Measurements from ENCODE around the gene DECR2. TPM values are rescaled to one million over a fixed set of nuclear protein-coding genes. Genes with fewer than 3 reads are reported as not detected.

DECR2 gene
- total RNA-seq, 1 experiment from 2014 or later: 17.1 TPM

DNA sequence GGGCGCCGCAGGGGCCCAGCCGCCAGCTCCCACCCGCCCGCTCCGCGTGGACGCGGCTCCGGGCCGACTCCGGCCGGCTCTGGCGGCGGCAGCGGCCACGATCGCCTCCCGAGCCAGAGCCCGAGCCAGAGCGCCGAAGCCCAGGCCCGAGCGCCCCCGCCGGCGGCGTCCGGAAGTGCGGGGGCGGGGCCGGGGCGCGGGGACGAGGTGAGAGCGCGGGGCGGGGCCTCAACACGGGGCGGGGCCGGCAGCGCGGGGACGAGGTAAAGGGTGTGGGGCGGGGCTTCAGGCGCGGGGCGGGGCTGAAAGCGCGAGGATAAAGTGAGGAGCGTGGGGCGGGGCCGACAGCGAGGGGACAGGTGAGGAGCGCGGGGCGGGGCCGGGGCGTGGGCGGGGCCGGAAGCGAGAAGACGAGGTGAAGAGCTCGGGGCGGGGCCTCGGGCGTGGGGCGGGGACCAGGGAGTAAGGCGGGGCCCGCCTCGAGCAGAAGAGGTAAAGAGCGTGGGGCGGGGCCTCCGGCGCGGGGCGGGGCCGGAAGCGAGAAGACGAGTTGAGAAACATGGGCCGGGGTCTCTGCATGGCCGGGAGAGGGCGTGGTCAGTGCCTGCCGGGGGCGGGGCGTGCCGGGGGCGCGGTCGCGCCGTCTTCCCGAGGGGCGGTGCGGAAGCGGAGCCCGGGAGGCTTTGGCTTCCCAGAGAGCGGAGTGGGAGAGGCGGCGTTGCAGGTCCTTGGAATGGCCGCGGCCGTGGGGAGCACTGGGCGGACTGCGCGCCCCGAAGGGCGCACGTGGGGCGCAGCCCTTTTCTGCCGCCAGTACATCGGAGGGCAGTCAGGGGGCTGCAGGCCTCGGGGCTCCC is 48.9 kb upstream of the DECR2 start, which contains the start of gene AXIN1:
Gene AXIN1 (minus strand): TSS at position 177 of the 857 bp plus-strand sequence. CDS start 5,698 bp downstream, outside the sequence.
- RAD21 ChIA-PET (ENCODE audit: low non-redundant PET in 1 of 2, low total read pairs in 2 of 2, uncharacterized antibody in 2 of 2, unreplicated experiment in 2 of 2): interaction anchor here in 1 of 2 experiments (0.6 to 1.0 kb wide), 2 partner anchors 9 to 184 kb away, joined by 4 to 6 read pairs; no protein-coding TSS in a partner anchor
- H2AFZ ChIP-seq (ENCODE audit: low read depth, low read length, poor library complexity, severe bottlenecking): no peak within 1 kb of the TSS
- H3K9me2 ChIP-seq (ENCODE audit: insufficient read depth): no peaks in the 10 kb centered on the region
- ATAC-seq: peak; percentile 87
- peaks cover 37% of the 10 kb centered on the region for H3K79me2 ChIP-seq (ENCODE audit: insufficient read depth, low read length)
- peak within 1 kb of the TSS; percentile 66 for H3K4me2 ChIP-seq (ENCODE audit: low read length)
- H3K4me1 ChIP-seq (ENCODE audit: control insufficient read depth in 1 of 2, insufficient read depth in 2 of 2, low read length in 2 of 2): peaks cover 2 to 7% of the 10 kb centered on the region in 2 experiments; a peak in 1 of 4 replicates
- H3K36me3 ChIP-seq (ENCODE audit: control insufficient read depth in 1 of 2, insufficient read depth in 2 of 2, low read length in 2 of 2): 0 out of 4 replicates have a peak, but pooled peaks cover 0 to 4% of the 10 kb centered on the region in 2 experiments
- POLR2A ChIA-PET: interaction anchor here (0.7 to 1.0 kb wide), 2 partner anchors 18 to 123 kb away, joined by 3 read pairs; partner anchors contain the start of gene MRPL28
- no peaks in the 10 kb centered on the region for H3K27me3 ChIP-seq (ENCODE audit: insufficient read depth, low read length)
- H3K9me3 ChIP-seq (ENCODE audit: control insufficient read depth in 1 of 2, insufficient read depth in 1 of 2, low read depth in 1 of 2, low read length in 2 of 2): no peaks in the 10 kb centered on the region
- H3K27ac ChIP-seq (ENCODE audit: low read depth, low read length): peak within 1 kb of the TSS; percentile 59; the same call in 1 of the 2 replicates
- peak; percentile 81 for DNase-seq (ENCODE audit: low read depth, low spot score)
- H3K4me3 ChIP-seq (replicated peaks in 1 of 2; ENCODE audit: low read depth in 1 of 2, low read length in 2 of 2): peak within 1 kb of the TSS; percentile 54 to 63
- CTCF ChIA-PET: interaction anchor here (0.6 to 1.3 kb wide), 6 partner anchors 10 to 256 kb away, joined by 3 to 10 read pairs (median 4); partner anchors contain the start of gene MRPL28
- peak within 1 kb of the TSS; percentile 70 for H3K9ac ChIP-seq (ENCODE audit: low read length)
- intact Hi-C loops (cut with micrococcal nuclease): loop anchor here (5.0 kb wide), 1 partner anchor 125 kb away; the partner anchor contains the start of gene LUC7L
- BruUV-seq (replicated peaks): no TSS peak
- no peaks in the 10 kb centered on the region for H4K20me1 ChIP-seq (ENCODE audit: insufficient read depth)
- TF ChIP-seq POLR2AphosphoS5 (IDR thresholded peaks at IDR 0.05; ENCODE audit: low read depth, low read length) (peak; percentile 50; the same call in 1 of the 2 replicates), TCF7L2 (IDR thresholded peaks at IDR 0.05; ENCODE audit: borderline replicate concordance, extremely low read depth, insufficient read depth, insufficient read length) (no peak), SP1 (IDR thresholded peaks at IDR 0.05; ENCODE audit: low read depth) (no peak), POLR2A (IDR thresholded peaks at IDR 0.05; ENCODE audit: borderline replicate concordance, extremely low read depth, insufficient read depth, insufficient read length) (no peak), CBX3 (IDR thresholded peaks at IDR 0.05; ENCODE audit: low read depth) (no peak), FOSL1 (IDR thresholded peaks at IDR 0.05; ENCODE audit: low read depth) (no peak), ZFX (IDR thresholded peaks at IDR 0.05) (0 out of 2 replicates have a peak, but pooled peaks have one; percentile 21), ELF1 (IDR thresholded peaks at IDR 0.05; ENCODE audit: borderline replicate concordance, low read depth) (no peak), EZH2phosphoT487 (IDR thresholded peaks at IDR 0.05; ENCODE audit: borderline replicate concordance) (no peak), CEBPB (IDR thresholded peaks at IDR 0.05; ENCODE audit: low read depth) (no peak), EZH2 (IDR thresholded peaks at IDR 0.05) (no peak), EGR1 (IDR thresholded peaks at IDR 0.05; ENCODE audit: low read depth) (no peak), RAD21 (IDR thresholded peaks at IDR 0.05; ENCODE audit: low read depth) (no peak), JUND (IDR thresholded peaks at IDR 0.05) (no peak), SIN3A (IDR thresholded peaks at IDR 0.05; ENCODE audit: low read depth) (no peak), REST (IDR thresholded peaks at IDR 0.05; ENCODE audit: low read depth) (no peak)
- TF ChIP-seq, protein P1, sequence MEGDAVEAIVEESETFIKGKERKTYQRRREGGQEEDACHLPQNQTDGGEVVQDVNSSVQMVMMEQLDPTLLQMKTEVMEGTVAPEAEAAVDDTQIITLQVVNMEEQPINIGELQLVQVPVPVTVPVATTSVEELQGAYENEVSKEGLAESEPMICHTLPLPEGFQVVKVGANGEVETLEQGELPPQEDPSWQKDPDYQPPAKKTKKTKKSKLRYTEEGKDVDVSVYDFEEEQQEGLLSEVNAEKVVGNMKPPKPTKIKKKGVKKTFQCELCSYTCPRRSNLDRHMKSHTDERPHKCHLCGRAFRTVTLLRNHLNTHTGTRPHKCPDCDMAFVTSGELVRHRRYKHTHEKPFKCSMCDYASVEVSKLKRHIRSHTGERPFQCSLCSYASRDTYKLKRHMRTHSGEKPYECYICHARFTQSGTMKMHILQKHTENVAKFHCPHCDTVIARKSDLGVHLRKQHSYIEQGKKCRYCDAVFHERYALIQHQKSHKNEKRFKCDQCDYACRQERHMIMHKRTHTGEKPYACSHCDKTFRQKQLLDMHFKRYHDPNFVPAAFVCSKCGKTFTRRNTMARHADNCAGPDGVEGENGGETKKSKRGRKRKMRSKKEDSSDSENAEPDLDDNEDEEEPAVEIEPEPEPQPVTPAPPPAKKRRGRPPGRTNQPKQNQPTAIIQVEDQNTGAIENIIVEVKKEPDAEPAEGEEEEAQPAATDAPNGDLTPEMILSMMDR (IDR thresholded peaks at IDR 0.05 in 2 of 3, conservative IDR thresholded peaks at IDR 0.05 in 1 of 3; ENCODE audit: borderline replicate concordance in 1 of 3, insufficient read depth in 1 of 3, low read depth in 2 of 3, low read length in 2 of 3): no peak
- TF ChIP-seq, protein P2, sequence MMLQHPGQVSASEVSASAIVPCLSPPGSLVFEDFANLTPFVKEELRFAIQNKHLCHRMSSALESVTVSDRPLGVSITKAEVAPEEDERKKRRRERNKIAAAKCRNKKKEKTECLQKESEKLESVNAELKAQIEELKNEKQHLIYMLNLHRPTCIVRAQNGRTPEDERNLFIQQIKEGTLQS (IDR thresholded peaks at IDR 0.05): no peak
- TF ChIP-seq, protein P3, sequence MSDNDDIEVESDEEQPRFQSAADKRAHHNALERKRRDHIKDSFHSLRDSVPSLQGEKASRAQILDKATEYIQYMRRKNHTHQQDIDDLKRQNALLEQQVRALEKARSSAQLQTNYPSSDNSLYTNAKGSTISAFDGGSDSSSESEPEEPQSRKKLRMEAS (IDR thresholded peaks at IDR 0.05): 0 out of 2 replicates have a peak, but pooled peaks have one; percentile 24
